ENCODE measurements around the gene PRDX5.

GRCh38 chr11:64288353-64288750, 29.6 kb upstream of the PRDX5 start:
- no peak for TF ChIP-seq CTCF (IDR thresholded peaks at IDR 0.05)
- TF ChIP-seq POLR2A (IDR thresholded peaks at IDR 0.05) = no peak

Data from uterus (tissue), 2 donors.